ENCODE results near the gene TRAF3IP1. TPM values are rescaled to one million over a fixed set of nuclear protein-coding genes. Genes with fewer than 3 reads are reported as not detected.

Gene TRAF3IP1
- 4.0 and 10.3 TPM in 2 replicates for total RNA-seq

DNA sequence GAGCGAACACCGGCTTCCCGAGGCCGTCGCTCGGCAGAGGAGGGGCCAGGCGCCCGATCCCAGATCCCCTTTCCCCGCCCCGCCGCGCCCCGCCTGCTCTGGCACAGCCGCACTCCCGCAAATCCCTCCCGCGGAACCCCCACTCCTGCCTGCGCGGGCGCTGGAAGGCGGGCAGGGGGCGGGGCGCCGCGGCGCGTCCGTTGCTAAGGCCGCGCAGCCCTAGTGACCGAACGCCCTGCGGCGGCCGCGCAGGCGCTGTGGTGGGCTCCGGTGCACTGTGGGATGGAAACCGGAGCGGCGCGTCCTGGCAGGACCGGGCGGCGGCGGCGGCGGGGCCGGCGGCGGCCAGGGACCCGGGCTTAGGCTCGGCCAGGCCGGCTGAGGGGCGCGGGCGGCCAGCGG is at the start of gene TRAF3IP1:
TRAF3IP1 (plus strand) TSS at position 273 of the 402 bp plus-strand sequence. CDS start 145 bp downstream, outside the sequence.

DNA sequence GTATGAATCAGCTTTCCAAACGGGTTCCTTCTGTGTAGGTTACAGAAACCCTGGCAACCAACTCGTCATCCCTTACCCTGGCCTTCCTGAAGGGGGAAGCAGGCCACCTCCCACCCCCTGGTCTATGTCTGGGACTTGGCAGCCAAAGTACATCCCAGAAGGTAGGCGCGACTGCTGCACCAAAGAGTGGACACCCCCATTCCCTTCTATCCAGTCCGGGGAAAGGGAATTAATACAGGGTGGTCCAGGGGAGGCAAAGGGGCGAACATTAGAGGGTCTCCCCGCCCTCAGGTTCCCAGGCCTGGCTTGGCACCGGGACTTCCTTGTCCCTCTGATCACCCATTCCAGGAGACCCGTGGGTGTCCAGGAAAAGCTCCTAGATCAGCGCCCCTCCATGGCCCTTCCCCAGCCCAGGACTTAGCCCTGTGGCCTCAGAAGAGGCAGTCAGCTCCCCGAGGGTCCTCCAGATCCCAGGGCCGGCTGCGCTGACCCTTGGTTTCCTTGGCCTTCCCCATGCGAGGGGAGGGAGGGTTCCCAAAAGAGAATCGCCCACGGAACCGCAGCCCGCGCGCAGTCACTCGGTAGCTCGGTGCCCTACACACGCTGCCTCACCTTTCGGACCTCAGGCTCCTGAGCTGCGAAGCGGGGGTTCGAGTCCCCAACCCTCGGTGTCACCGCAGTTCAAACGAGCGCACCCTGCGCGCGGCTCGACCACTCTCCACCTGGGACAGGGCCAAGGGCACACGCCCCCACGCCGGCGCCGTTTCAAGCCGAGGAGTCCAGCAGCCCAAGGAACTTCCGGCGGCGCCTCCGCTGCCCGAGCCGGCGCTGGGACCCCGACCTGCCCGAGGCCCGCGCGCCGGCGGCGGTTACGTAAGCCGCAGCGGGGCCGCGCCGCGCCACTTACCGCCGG is 32.3 kb upstream of the TRAF3IP1 start, which contains the start of gene PER2:
PER2 (minus strand) TSS at position 874 of the 913 bp plus-strand sequence. CDS start 10,674 bp downstream, outside the sequence.

DNA sequence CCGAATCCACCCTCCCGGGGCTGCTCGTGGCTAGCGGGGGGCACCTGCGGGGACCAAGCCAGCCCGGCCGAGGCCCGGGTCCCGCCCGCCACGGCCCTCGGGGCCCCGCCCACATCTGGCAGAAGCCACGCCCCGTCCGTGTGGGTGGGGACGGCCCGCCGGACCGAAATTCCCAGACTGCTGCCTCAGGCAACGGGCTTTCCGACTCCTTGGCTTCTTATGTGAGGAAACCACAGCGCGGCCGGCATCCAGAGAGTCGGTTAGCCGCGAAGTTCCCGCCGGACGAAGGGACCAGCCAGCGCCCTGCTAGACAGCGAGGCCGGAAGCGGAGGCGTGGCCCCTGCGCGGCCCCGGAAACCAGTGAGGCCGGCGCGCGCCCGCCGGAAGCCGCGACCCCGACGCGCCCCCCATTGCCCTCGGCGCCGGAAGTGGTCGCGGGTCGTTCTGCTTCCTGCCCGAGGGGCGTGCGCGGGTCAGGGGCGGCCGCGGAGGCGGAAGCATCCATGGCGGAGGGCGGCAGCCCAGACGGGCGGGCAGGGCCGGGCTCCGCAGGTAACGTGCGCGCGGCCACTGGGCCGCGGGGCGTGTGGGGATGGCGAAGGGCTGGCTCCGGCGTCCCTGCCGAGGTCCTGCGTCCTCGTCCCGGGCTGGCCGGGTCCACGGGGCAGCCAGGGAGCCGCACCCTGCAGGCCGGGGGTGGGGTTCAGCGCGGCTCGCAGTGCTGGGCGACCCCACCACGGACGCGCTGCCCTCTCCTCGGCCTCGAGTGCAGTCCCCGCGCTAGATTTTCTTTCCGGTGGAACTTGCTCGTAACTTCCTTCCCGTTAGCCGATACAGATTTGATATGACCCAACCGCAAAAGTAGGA is 106.5 kb downstream of the TRAF3IP1 start, which contains the start of gene ASB1:
ASB1 (plus strand) TSS at position 360 of the 867 bp plus-strand sequence; CDS start at position 504, 144 bp downstream.

Other genes with a start within 250 kb of the TRAF3IP1 start
- gene ESPNL, start 220.2 kb upstream of the TRAF3IP1 start, total RNA-seq, result 5.2 and 6.4 TPM in 2 replicates
- 0.15 TPM in 1 of 2 replicates, not detected in the other for gene KLHL30, start 181.8 kb upstream of the TRAF3IP1 start, total RNA-seq
- 4.2 TPM in 2 replicates for gene ERFE, start 161.5 kb upstream of the TRAF3IP1 start, total RNA-seq
- 19.2 and 20.7 TPM in 2 replicates for gene ILKAP, start 116.8 kb upstream of the TRAF3IP1 start, total RNA-seq
- gene HES6, start 80.5 kb upstream of the TRAF3IP1 start, total RNA-seq, result 10.7 and 11.4 TPM in 2 replicates
- gene PER2, start 31.9 kb upstream of the TRAF3IP1 start, total RNA-seq, result 1.0 and 1.5 TPM in 2 replicates
- 28.2 and 32.3 TPM in 2 replicates for gene ASB1, start 106.4 kb downstream of the TRAF3IP1 start, total RNA-seq

All from bronchus fibroblast of lung (primary cell).